HG02981 (cell line): Measurements from ENCODE around the gene FLG2.
"Not testable (repeated sequence)": the region's sequence is repeated elsewhere in the genome, so short reads cannot be mapped to it uniquely, and the experiment has no call there.

Experiments used
- ATAC-seq: cut with Tn5 transposase; IDR thresholded peaks from one replicate; pipeline ENCODE4 v1.9.1; 2021; ENCODE audit warnings: mild to moderate bottlenecking, moderate library complexity; ENCODE audit not compliant: unreplicated experiment

Gene FLG2

GRCh38 chr1:152313319-152313801 is 46.4 kb downstream of the FLG2 start:
- no peak for ATAC-seq

GRCh38 chr1:152312169-152312568 is 47.6 kb downstream of the FLG2 start:
- ATAC-seq, result not testable (repeated sequence)

- no peak for ATAC-seq
Observed at GRCh38 chr1:152309955-152310354, 49.9 kb downstream of the FLG2 start.

DNA sequence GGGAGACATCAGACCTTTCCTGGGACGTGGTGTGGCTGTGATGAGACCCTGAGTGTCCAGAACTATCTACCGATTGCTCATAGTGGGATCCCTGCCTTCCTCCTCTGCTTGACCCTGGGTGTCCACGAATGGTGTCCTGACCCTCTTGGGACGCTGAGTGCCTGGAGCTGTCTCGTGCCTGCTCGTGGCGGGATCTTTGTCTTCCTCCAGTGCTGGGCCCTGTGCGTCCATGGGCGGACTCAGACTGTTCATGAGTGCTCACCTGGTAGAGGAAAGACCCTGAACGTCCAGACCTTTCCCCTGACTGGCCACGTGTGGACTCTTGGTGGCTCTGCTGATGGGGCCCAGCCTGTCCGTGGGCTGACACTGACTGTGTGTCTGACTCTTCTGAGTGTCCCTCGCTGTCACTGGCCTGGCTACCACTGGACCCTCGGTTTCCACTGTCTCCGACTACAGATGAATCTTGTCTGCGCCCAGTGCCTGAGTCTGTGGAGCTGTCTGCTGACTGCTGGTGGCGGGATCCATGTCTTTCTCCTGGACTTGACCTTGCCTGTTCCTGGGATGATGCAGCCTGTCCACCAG is 50.4 kb downstream of the FLG2 start:
- ATAC-seq, result not testable (repeated sequence)

- ATAC-seq, result not testable (repeated sequence)
Observed at GRCh38 chr1:152308758-152309157, 51.0 kb downstream of the FLG2 start.

DNA sequence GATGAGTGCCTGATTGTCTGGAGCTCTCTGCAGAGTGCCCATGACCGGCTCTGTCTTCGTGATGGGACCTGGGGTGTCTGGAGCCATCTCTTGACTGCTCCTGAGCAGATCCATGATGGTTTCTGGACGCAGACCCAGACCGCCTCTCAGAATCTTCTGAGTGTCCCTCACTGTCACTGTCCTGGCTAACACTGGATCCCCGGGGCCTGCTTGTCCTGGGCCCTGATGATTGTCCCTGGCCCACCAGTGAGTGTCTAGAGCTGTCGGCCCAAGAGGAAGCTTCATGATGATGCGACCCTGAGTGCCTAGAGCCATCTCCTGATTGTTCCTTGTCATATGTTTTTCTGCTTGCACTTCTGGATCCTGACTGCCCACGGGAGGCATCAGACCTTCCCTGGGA is 51.8 kb downstream of the FLG2 start:
- not testable (repeated sequence) for ATAC-seq

- ATAC-seq, result not testable (repeated sequence)
Observed at GRCh38 chr1:152306123-152306522, 53.7 kb downstream of the FLG2 start.

DNA sequence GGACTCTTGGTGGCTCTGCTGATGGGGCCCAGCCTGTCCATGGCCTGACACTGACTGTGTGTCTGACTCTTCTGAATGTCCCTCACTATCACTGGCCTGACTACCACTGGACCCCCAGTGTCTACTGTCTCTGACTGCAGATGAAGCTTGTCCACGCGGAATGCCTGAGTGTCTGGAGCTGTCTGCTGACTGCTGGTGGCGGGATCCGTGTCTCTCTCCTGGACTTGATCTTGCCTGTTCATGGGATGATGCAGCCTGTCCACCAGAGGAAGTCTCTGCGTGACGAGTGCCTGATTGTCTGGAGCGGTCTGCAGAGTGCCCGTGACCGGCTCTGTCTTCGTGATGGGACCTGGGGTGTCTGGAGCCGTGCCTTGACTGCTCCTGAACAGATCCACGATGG is 55.0 kb downstream of the FLG2 start:
- ATAC-seq, result not testable (repeated sequence)

- ATAC-seq, result not testable (repeated sequence)
Observed at GRCh38 chr1:152303139-152303872, 56.5 kb downstream of the FLG2 start.
